NB4 (cell line): Measurements from ENCODE around the gene EFCAB10.

Experiments used
- DNase-seq: peaks from one replicate; pipeline ENCODE4 v3.0.0; 2010; ENCODE audit warnings: low read depth
- H3K4me3 ChIP-seq: one replicate; pipeline ENCODE4 v1.5.1; 2011; ENCODE audit warnings: mild to moderate bottlenecking, low read depth, low read length, moderate library complexity
- MYC ChIP-seq: IDR thresholded peaks from 2 replicates; pipeline ENCODE4 v1.6.1; 2011; ENCODE audit warnings: low read depth, low read length
- POLR2A ChIP-seq: IDR thresholded peaks from 2 replicates; pipeline ENCODE4 v1.6.1; 2011; ENCODE audit warnings: mild to moderate bottlenecking; ENCODE audit not compliant: insufficient read length; ENCODE audit errors: extremely low read depth
- TF ChIP-seq, protein P1 (sequence below): IDR thresholded peaks from one replicate; pipeline ENCODE4 v1.5.1; 2012; ENCODE audit warnings: low read depth, low read length
- TF ChIP-seq, protein P2 (sequence below): IDR thresholded peaks from 2 replicates; pipeline ENCODE4 v1.6.1; 2011; ENCODE audit warnings: low read depth, low read length

The EFCAB10 gene

GRCh38 chr7:105583061-105583460, 1.8 kb upstream of the EFCAB10 start:
- no peak for DNase-seq
- no peak overlapping the region for H3K4me3 ChIP-seq
- TF ChIP-seq, protein P1, sequence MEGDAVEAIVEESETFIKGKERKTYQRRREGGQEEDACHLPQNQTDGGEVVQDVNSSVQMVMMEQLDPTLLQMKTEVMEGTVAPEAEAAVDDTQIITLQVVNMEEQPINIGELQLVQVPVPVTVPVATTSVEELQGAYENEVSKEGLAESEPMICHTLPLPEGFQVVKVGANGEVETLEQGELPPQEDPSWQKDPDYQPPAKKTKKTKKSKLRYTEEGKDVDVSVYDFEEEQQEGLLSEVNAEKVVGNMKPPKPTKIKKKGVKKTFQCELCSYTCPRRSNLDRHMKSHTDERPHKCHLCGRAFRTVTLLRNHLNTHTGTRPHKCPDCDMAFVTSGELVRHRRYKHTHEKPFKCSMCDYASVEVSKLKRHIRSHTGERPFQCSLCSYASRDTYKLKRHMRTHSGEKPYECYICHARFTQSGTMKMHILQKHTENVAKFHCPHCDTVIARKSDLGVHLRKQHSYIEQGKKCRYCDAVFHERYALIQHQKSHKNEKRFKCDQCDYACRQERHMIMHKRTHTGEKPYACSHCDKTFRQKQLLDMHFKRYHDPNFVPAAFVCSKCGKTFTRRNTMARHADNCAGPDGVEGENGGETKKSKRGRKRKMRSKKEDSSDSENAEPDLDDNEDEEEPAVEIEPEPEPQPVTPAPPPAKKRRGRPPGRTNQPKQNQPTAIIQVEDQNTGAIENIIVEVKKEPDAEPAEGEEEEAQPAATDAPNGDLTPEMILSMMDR, result no peak
- no peak for TF ChIP-seq POLR2A
- TF ChIP-seq MYC, result no peak

GRCh38 chr7:105580022-105580740, 1.1 kb downstream of the EFCAB10 start:
- TF ChIP-seq, protein P1, result no peak
- TF ChIP-seq, protein P2, sequence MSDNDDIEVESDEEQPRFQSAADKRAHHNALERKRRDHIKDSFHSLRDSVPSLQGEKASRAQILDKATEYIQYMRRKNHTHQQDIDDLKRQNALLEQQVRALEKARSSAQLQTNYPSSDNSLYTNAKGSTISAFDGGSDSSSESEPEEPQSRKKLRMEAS, result no peak
- no peak for TF ChIP-seq POLR2A
- TF ChIP-seq MYC, result no peak
- no peak overlapping the region for H3K4me3 ChIP-seq
- DNase-seq, result no peak

- H3K4me3 ChIP-seq, result no peak overlapping the region
- no peak for DNase-seq
- TF ChIP-seq, protein P1, result no peak
- TF ChIP-seq, protein P2, result no peak
- TF ChIP-seq POLR2A, result no peak
- TF ChIP-seq MYC, result no peak
Observed at GRCh38 chr7:105578496-105578895, 2.8 kb downstream of the EFCAB10 start.

- H3K4me3 ChIP-seq, result no peak overlapping the region
- TF ChIP-seq, protein P1, result no peak
- TF ChIP-seq, protein P2, result no peak
- TF ChIP-seq MYC (no peak), POLR2A (no peak)
- no peak for DNase-seq
Observed at GRCh38 chr7:105577251-105577650, 4.0 kb downstream of the EFCAB10 start.

GRCh38 chr7:105571891-105572290, 9.4 kb downstream of the EFCAB10 start:
- TF ChIP-seq, protein P2, result no peak
- TF ChIP-seq, protein P1, result no peak
- TF ChIP-seq POLR2A (no peak), MYC (no peak)
- DNase-seq, result no peak
- H3K4me3 ChIP-seq, result no peak overlapping the region
